Measurements from ENCODE around the gene PROK1. TPM values are rescaled to one million over a fixed set of nuclear protein-coding genes. Genes with fewer than 3 reads are reported as not detected.

Gene PROK1
- polyA plus RNA-seq, 2 of the 4 experiments (the other 2 are of a cell fraction), result not detected

- TF ChIP-seq USF2 (IDR thresholded peaks at IDR 0.05), result no peak
These were observed 37.9 kb downstream of the PROK1 start (continued) for GRCh38 chr1:110488867-110489266.

- Histone ChIP-seq H3K27ac (no peak overlapping the region), H3K4me3 (no peak overlapping the region), H3K9me3 (no peaks in the 10 kb centered on the region), H3K4me1 (peaks cover 6% of the 10 kb centered on the region; the same call in 1 of the 3 replicates), H3K4me2 (no peak overlapping the region)
- no peak for DNase-seq (ENCODE audit: low read depth in 1 of 2, low spot score in 1 of 2)
- FAIRE-seq, result no peak
- ChIA-PET POLR2A (no interaction called here), CTCF (interaction anchor here (1.1 to 11.6 kb wide), 3 partner anchors 25 to 284 kb away, joined by 4 to 256 read pairs (median 165); partner anchors contain the start of gene KCNC4)
- ATAC-seq, result no peak
- 82% methylated on average over 10 of the region's 15 CpGs for WGBS (ENCODE audit: missing lambda C conversion rate)
- TF ChIP-seq SMC3 (IDR thresholded peaks at IDR 0.05) (no peak), EP300 (IDR thresholded peaks at IDR 0.05) (no peak), MAFK (IDR thresholded peaks at IDR 0.05; ENCODE audit: partially characterized antibody) (no peak), ZNF302 (CRISPR knock-in tag; IDR thresholded peaks at IDR 0.05) (no peak), HOXB5 (CRISPR knock-in tag; IDR thresholded peaks at IDR 0.05) (no peak), ESRRA (IDR thresholded peaks at IDR 0.05; ENCODE audit: borderline replicate concordance, low read length) (no peak), FOXS1 (CRISPR knock-in tag; IDR thresholded peaks at IDR 0.05) (no peak), SREBF2 (IDR thresholded peaks at IDR 0.05) (no peak), HES2 (IDR thresholded peaks at IDR 0.05) (no peak), RCOR1 (IDR thresholded peaks at IDR 0.05; ENCODE audit: low read depth, low read length) (no peak), MYC (IDR thresholded peaks at IDR 0.05; ENCODE audit: borderline replicate concordance, low read length) (no peak), FOSL2 (IDR thresholded peaks at IDR 0.05) (no peak), FOSL2 (CRISPR knock-in tag; IDR thresholded peaks at IDR 0.05) (no peak), JUNB (IDR thresholded peaks at IDR 0.05) (no peak), MAZ (IDR thresholded peaks at IDR 0.05; ENCODE audit: borderline replicate concordance, low read depth, low read length) (no peak), ZFP36 (IDR thresholded peaks at IDR 0.05; ENCODE audit: borderline replicate concordance, partially characterized antibody) (no peak), HDAC2 (IDR thresholded peaks at IDR 0.05) (no peak)
These were observed 38.5 kb downstream of the PROK1 start for GRCh38 chr1:110489406-110489805.

GRCh38 chr1:110489973-110490542, 39.1 kb downstream of the PROK1 start:
- ChIA-PET POLR2A (no interaction called here), CTCF (interaction anchor here (0.6 to 11.6 kb wide), 4 partner anchors 26 to 285 kb away, joined by 3 to 256 read pairs (median 84); partner anchors contain the start of gene KCNC4)
- no peak overlapping the region for H3K4me2 ChIP-seq

GRCh38 chr1:110490791-110491451, 40.0 kb downstream of the PROK1 start:
- FAIRE-seq, result no peak
- peaks cover 6% of the 10 kb centered on the region; the same call in 1 of the 3 replicates for H3K4me1 ChIP-seq
- H3K4me2 ChIP-seq, result no peak overlapping the region
- no peak for DNase-seq (ENCODE audit: low read depth in 1 of 2, low spot score in 1 of 2)
- H3K9me3 ChIP-seq, result no peaks in the 10 kb centered on the region
- no peak overlapping the region for H3K4me3 ChIP-seq
- ATAC-seq, result no peak
- 76% methylated on average over 9 of the region's 11 CpGs for WGBS (ENCODE audit: missing lambda C conversion rate)
- no peak overlapping the region for H3K27ac ChIP-seq
- ChIA-PET POLR2A (no interaction called here), CTCF (interaction anchor here (0.9 to 11.6 kb wide), 4 partner anchors 26 to 286 kb away, joined by 3 to 256 read pairs (median 88); partner anchors contain the start of gene KCNC4)
- no peak for TF ChIP-seq HOXB13 (CRISPR knock-in tag; IDR thresholded peaks at IDR 0.05; ENCODE audit: low read depth)

More at GRCh38 chr1:110489973-110490542, 39.1 kb downstream of the PROK1 start:
- H3K9me3 ChIP-seq, result no peaks in the 10 kb centered on the region
- H3K4me3 ChIP-seq, result no peak overlapping the region
- no peak overlapping the region for H3K27ac ChIP-seq
- DNase-seq (ENCODE audit: low read depth in 1 of 2, low spot score in 1 of 2), result no peak
- H3K4me1 ChIP-seq, result peaks cover 6% of the 10 kb centered on the region; the same call in 1 of the 3 replicates
- TF ChIP-seq ZC3H11A (IDR thresholded peaks at IDR 0.05) (no peak), JUN (IDR thresholded peaks at IDR 0.05) (no peak), MYC (IDR thresholded peaks at IDR 0.05; ENCODE audit: borderline replicate concordance, low read length) (no peak)
- 94% methylated on average over 10 of the region's 14 CpGs for WGBS (ENCODE audit: missing lambda C conversion rate)
- ATAC-seq, result no peak
- no peak for FAIRE-seq
